PC-3 (cell line): ENCODE measurements around the gene ZFHX3. TPM values are rescaled to one million over a fixed set of nuclear protein-coding genes. Genes with fewer than 3 reads are reported as not detected.

Source experiments
- ATAC-seq: fragments of 200-7000 bp; cut with Tn5 transposase; 2 replicates; pipeline ENCODE4 v1.9.1; 2020; ENCODE audit warnings: mild to moderate bottlenecking, moderate library complexity
- BruUV-seq: library from RNA; stranded (reverse); fragments of 400-500 nt; replicated peaks from 2 replicates; lab custom pipeline; 2021; lab: Mats Ljungman, UMichigan
- CTCF ChIA-PET: fragments of 300-600 bp; sonication (Branson Sonifier 250); formaldehyde crosslinking; loops from one replicate; lab custom pipeline; 2022; ENCODE audit warnings: antibody characterized with exemption; lab: Charles Lee
- POLR2A ChIA-PET: fragments of 300-600 bp; sonication (Branson Sonifier 250); formaldehyde crosslinking; loops from one replicate; lab custom pipeline; 2022; ENCODE audit warnings: antibody characterized with exemption; ENCODE audit not compliant: unreplicated experiment; lab: Charles Lee
- DNase-seq: peaks from one replicate; pipeline ENCODE4 v3.0.0-alpha.2; 2015
- H2AFZ ChIP-seq: fragments of 300-600 bp; sonication (generic); 2 replicates; pipeline ENCODE4 v1.6.0; 2016; ENCODE audit warnings: antibody characterized with exemption, low read length
- H3F3A ChIP-seq: fragments of 300-600 bp; sonication (generic); one replicate; pipeline ENCODE4 v1.6.0; 2017; ENCODE audit warnings: antibody characterized with exemption, low read length, control low read depth, mild to moderate bottlenecking; ENCODE audit not compliant: unreplicated experiment
- H3K27ac ChIP-seq: fragments of 300-600 bp; sonication (generic); 2 replicates; pipeline ENCODE4 v1.5.1; 2016; ENCODE audit warnings: mild to moderate bottlenecking, low read length
- H3K27me3 ChIP-seq: fragments of 300-600 bp; sonication (generic); 2 replicates; pipeline ENCODE4 v1.6.1; 2016; ENCODE audit warnings: low read length, mixed read lengths
- H3K36me3 ChIP-seq: fragments of 300-600 bp; sonication (generic); 2 replicates; pipeline ENCODE4 v1.6.1; 2016; ENCODE audit warnings: low read depth, mixed run types, low read length, mixed read lengths
- H3K4me1 ChIP-seq: fragments of 300-600 bp; sonication (generic); 2 replicates; pipeline ENCODE4 v1.5.1; 2016; ENCODE audit warnings: low read length; ENCODE audit not compliant: insufficient read depth
- H3K4me2 ChIP-seq: fragments of 300-600 bp; sonication (generic); 2 replicates; pipeline ENCODE4 v1.6.0; 2016; ENCODE audit warnings: low read length
- H3K4me3 ChIP-seq: fragments of 300-600 bp; sonication (generic); 2 replicates; pipeline ENCODE4 v1.5.1; 2016; ENCODE audit warnings: mild to moderate bottlenecking, low read length, mixed read lengths
- H3K79me2 ChIP-seq: fragments of 300-600 bp; sonication (generic); 2 replicates; pipeline ENCODE4 v1.6.1; 2017; ENCODE audit warnings: low read length, mixed read lengths
- H3K9ac ChIP-seq: fragments of 300-600 bp; sonication (generic); 2 replicates; pipeline ENCODE4 v1.6.0; 2016; ENCODE audit warnings: mild to moderate bottlenecking, low read length
- H3K9me2 ChIP-seq: fragments of 300-600 bp; sonication (generic); replicated peaks from 2 replicates; pipeline ENCODE4 v1.6.1; 2016; ENCODE audit warnings: mixed run types, low read length, mixed read lengths
- H3K9me3 ChIP-seq: fragments of 300-600 bp; sonication (generic); 2 replicates; pipeline ENCODE4 v1.6.1; 2016; ENCODE audit warnings: low read length, mixed read lengths
- H4K20me1 ChIP-seq: fragments of 300-600 bp; sonication (generic); 2 replicates; pipeline ENCODE4 v1.6.1; 2016; ENCODE audit warnings: low read length, mixed read lengths
- EZH2 ChIP-seq: fragments of 300-600 bp; sonication (generic); IDR thresholded peaks from one replicate; pipeline ENCODE4 v1.6.1; 2017; ENCODE audit warnings: antibody characterized with exemption, mild to moderate bottlenecking, low read length; ENCODE audit not compliant: unreplicated experiment
- EZH2phosphoT487 ChIP-seq: fragments of 300-600 bp; sonication (generic); IDR thresholded peaks from 2 replicates; pipeline ENCODE4 v1.6.1; 2018; ENCODE audit warnings: mild to moderate bottlenecking, antibody characterized with exemption, low read length, borderline replicate concordance
- intact Hi-C: fragments of 100-400 bp; cut with micrococcal nuclease; formaldehyde crosslinking; loops from 2 replicates; pipeline ENCODE4 v1.9.0; 2023
- total RNA-seq: library from RNA; depleted of rRNA; stranded (reverse); fragments of >200 nt; gene quantifications from 2 replicates; pipeline ENCODE4 v1.2.3, GENCODE V29; 2014
- TF ChIP-seq, protein P1 (sequence below): fragments of 300-600 bp; sonication (generic); conservative IDR thresholded peaks from 2 replicates; pipeline ENCODE4 v1.5.1; 2017; ENCODE audit warnings: antibody characterized with exemption, low read depth, mild to moderate bottlenecking, low read length

The ZFHX3 gene
- total RNA-seq, 1 experiment from 2014 or later: 3.5 TPM

DNA sequence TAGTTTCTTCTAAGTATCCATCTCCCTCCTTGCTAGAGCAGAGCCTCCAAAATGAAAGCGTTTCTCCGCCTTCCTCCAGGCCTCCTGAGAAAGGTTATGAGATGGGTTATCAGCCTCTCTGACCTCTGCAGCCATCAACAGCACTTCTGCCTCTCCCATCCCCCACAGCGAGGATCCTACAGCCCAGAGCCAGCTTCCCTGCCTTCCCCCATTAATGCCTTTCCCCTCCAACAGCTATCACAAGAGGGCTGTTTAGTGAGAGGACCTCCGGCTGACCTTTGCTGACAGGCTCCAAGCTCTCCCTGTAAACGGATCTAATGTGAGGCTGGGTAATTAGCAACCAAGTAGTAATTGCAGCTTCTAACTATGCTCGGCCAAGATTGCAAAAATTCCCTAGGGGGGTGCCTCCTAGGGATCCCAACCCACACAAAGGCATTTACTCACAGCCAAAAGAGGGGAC is 55.8 kb downstream of the ZFHX3 start:
- no TSS peak for BruUV-seq
- H3K4me3 ChIP-seq: no peak overlapping the region
- H3K36me3 ChIP-seq: no peaks in the 10 kb centered on the region
- H2AFZ ChIP-seq: no peak overlapping the region
- no peak overlapping the region for H3K27ac ChIP-seq
- ChIA-PET POLR2A (no interaction called here), CTCF (no interaction called here)
- no peaks in the 10 kb centered on the region for H3K9me2 ChIP-seq
- no peak for TF ChIP-seq EZH2
- TF ChIP-seq, protein P1, sequence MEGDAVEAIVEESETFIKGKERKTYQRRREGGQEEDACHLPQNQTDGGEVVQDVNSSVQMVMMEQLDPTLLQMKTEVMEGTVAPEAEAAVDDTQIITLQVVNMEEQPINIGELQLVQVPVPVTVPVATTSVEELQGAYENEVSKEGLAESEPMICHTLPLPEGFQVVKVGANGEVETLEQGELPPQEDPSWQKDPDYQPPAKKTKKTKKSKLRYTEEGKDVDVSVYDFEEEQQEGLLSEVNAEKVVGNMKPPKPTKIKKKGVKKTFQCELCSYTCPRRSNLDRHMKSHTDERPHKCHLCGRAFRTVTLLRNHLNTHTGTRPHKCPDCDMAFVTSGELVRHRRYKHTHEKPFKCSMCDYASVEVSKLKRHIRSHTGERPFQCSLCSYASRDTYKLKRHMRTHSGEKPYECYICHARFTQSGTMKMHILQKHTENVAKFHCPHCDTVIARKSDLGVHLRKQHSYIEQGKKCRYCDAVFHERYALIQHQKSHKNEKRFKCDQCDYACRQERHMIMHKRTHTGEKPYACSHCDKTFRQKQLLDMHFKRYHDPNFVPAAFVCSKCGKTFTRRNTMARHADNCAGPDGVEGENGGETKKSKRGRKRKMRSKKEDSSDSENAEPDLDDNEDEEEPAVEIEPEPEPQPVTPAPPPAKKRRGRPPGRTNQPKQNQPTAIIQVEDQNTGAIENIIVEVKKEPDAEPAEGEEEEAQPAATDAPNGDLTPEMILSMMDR: no peak
- TF ChIP-seq EZH2phosphoT487: no peak
- no peaks in the 10 kb centered on the region for H3K9me3 ChIP-seq
- ATAC-seq (no peak), DNase-seq (no peak)
- no peaks in the 10 kb centered on the region for H4K20me1 ChIP-seq
- intact Hi-C loops: no loop called here
- H3K4me2 ChIP-seq: no peak overlapping the region
- H3F3A ChIP-seq: no peaks in the 10 kb centered on the region
- no peak overlapping the region for H3K9ac ChIP-seq
- peaks cover 78% of the 10 kb centered on the region for H3K79me2 ChIP-seq
- peaks cover 65% of the 10 kb centered on the region for H3K4me1 ChIP-seq
- no peaks in the 10 kb centered on the region for H3K27me3 ChIP-seq

- H3K4me2 ChIP-seq: no peak overlapping the region
- DNase-seq (no peak), ATAC-seq (no peak)
- no peak overlapping the region for H2AFZ ChIP-seq
- H3K4me3 ChIP-seq: no peak overlapping the region
- BruUV-seq: no TSS peak
- no peak overlapping the region for H3K9ac ChIP-seq
- no peaks in the 10 kb centered on the region for H3K9me2 ChIP-seq
- POLR2A ChIA-PET: no interaction called here
- H3F3A ChIP-seq: no peaks in the 10 kb centered on the region
- peaks cover 83% of the 10 kb centered on the region for H3K79me2 ChIP-seq
- no peaks in the 10 kb centered on the region for H3K36me3 ChIP-seq
- no peaks in the 10 kb centered on the region for H3K9me3 ChIP-seq
- intact Hi-C loops: no loop called here
- H3K27ac ChIP-seq: no peak overlapping the region
- TF ChIP-seq EZH2phosphoT487: no peak
- H3K27me3 ChIP-seq: no peaks in the 10 kb centered on the region
- H3K4me1 ChIP-seq: peaks cover 63% of the 10 kb centered on the region
- CTCF ChIA-PET: no interaction called here
- H4K20me1 ChIP-seq: no peaks in the 10 kb centered on the region
Observed at GRCh38 chr16:72991644-72992043, 56.3 kb downstream of the ZFHX3 start.

- H3K4me2 ChIP-seq: 0 out of 2 replicates have a peak overlapping the region, but pooled peaks have one; percentile 86
- no peak overlapping the region for H3K9ac ChIP-seq
- H3K27ac ChIP-seq: peak overlapping the region; percentile 99
- no peak overlapping the region for H2AFZ ChIP-seq
- H3K79me2 ChIP-seq: peaks cover 85% of the 10 kb centered on the region
- no peaks in the 10 kb centered on the region for H3K27me3 ChIP-seq
- no peaks in the 10 kb centered on the region for H4K20me1 ChIP-seq
- H3K9me3 ChIP-seq: no peaks in the 10 kb centered on the region
- POLR2A ChIA-PET: no interaction called here
- TF ChIP-seq, protein P1: no peak
- no peak for TF ChIP-seq EZH2
- no peak for TF ChIP-seq EZH2phosphoT487
- BruUV-seq: no TSS peak
- no peaks in the 10 kb centered on the region for H3K36me3 ChIP-seq
- peaks cover 59% of the 10 kb centered on the region for H3K4me1 ChIP-seq
- peak; percentile 7 for DNase-seq
- no peak for ATAC-seq
- intact Hi-C loops: no loop called here
- H3K4me3 ChIP-seq: no peak overlapping the region
- no peaks in the 10 kb centered on the region for H3K9me2 ChIP-seq
- CTCF ChIA-PET: no interaction called here
- no peaks in the 10 kb centered on the region for H3F3A ChIP-seq
Observed at GRCh38 chr16:72991211-72991610, 56.7 kb downstream of the ZFHX3 start.
